GM21447 (cell line): Measurements from ENCODE around the gene DDX60.
"Not testable (repeated sequence)": the region's sequence is repeated elsewhere in the genome, so short reads cannot be mapped to it uniquely, and the experiment has no call there.

ENCODE experiments used
- ATAC-seq: cut with Tn5 transposase; IDR thresholded peaks from one replicate; pipeline ENCODE4 v1.9.1; 2021; ENCODE audit not compliant: unreplicated experiment

The DDX60 gene

GRCh38 chr4:168304744-168305459, 13.7 kb downstream of the DDX60 start:
- ATAC-seq, result no peak

GRCh38 chr4:168303430-168303829, 15.1 kb downstream of the DDX60 start:
- not testable (repeated sequence) for ATAC-seq

GRCh38 chr4:168293386-168293975, 25.1 kb downstream of the DDX60 start:
- peak; percentile 60 for ATAC-seq

GRCh38 chr4:168291242-168291641, 27.3 kb downstream of the DDX60 start:
- ATAC-seq, result no peak

GRCh38 chr4:168285850-168286249, 32.7 kb downstream of the DDX60 start:
- ATAC-seq, result not testable (repeated sequence)

- no peak for ATAC-seq
Observed at GRCh38 chr4:168279556-168279955, 39.0 kb downstream of the DDX60 start.

GRCh38 chr4:168275836-168276235, 42.7 kb downstream of the DDX60 start:
- ATAC-seq, result no peak

- ATAC-seq, result no peak
Observed at GRCh38 chr4:168274871-168275270, 43.7 kb downstream of the DDX60 start.

- no peak for ATAC-seq
Observed at GRCh38 chr4:168273838-168274237, 44.7 kb downstream of the DDX60 start.

- ATAC-seq, result no peak
Observed at GRCh38 chr4:168272488-168272887, 46.1 kb downstream of the DDX60 start.

GRCh38 chr4:168269896-168270295, 48.7 kb downstream of the DDX60 start:
- no peak for ATAC-seq

GRCh38 chr4:168265327-168265726, 53.2 kb downstream of the DDX60 start:
- no peak for ATAC-seq

GRCh38 chr4:168264903-168265302, 53.6 kb downstream of the DDX60 start:
- ATAC-seq, result no peak

- no peak for ATAC-seq
Observed at GRCh38 chr4:168263039-168263438, 55.5 kb downstream of the DDX60 start.

- ATAC-seq, result no peak
Observed at GRCh38 chr4:168259096-168259495, 59.5 kb downstream of the DDX60 start.

GRCh38 chr4:168257768-168258167, 60.8 kb downstream of the DDX60 start:
- no peak for ATAC-seq

- ATAC-seq, result no peak
Observed at GRCh38 chr4:168248176-168248710, 70.3 kb downstream of the DDX60 start.

- ATAC-seq, result no peak
Observed at GRCh38 chr4:168247603-168248002, 70.9 kb downstream of the DDX60 start.

- ATAC-seq, result no peak
Observed at GRCh38 chr4:168241953-168242352, 76.6 kb downstream of the DDX60 start.

GRCh38 chr4:168240821-168241220, 77.7 kb downstream of the DDX60 start:
- ATAC-seq, result no peak

GRCh38 chr4:168221301-168221700, 97.3 kb downstream of the DDX60 start:
- ATAC-seq, result no peak

GRCh38 chr4:168220893-168221292, 97.7 kb downstream of the DDX60 start:
- ATAC-seq, result no peak
